Endodermal cell (in vitro differentiated cells): Measurements from ENCODE around the gene MIF. TPM values are rescaled to one million over a fixed set of nuclear protein-coding genes. Genes with fewer than 3 reads are reported as not detected.

ENCODE experiments used
- DNase-seq: peaks from one replicate; pipeline ENCODE4 v3.0.0-alpha.2; 2017
- H3K27ac ChIP-seq: 2 replicates; pipeline ENCODE4 v1.5.1; 2013; ENCODE audit warnings: mild to moderate bottlenecking, low read depth, low read length, moderate library complexity
- H3K27me3 ChIP-seq: 2 replicates; pipeline ENCODE4 v1.6.1; 2013; ENCODE audit warnings: mild to moderate bottlenecking, low read length, moderate library complexity; ENCODE audit not compliant: insufficient read depth, control insufficient read depth, poor library complexity, severe bottlenecking
- H3K36me3 ChIP-seq: 2 replicates; pipeline ENCODE4 v1.7.0; 2013; ENCODE audit warnings: mild to moderate bottlenecking, low read length, moderate library complexity; ENCODE audit not compliant: control insufficient read depth, insufficient read depth
- H3K4me1 ChIP-seq: one replicate; pipeline ENCODE4 v1.7.0; 2013; ENCODE audit warnings: low read length; ENCODE audit not compliant: control insufficient read depth, insufficient read depth
- H3K4me3 ChIP-seq: 2 replicates; pipeline ENCODE4 v1.5.1; 2013; ENCODE audit warnings: mild to moderate bottlenecking, low read length, moderate library complexity
- H3K9ac ChIP-seq: 2 replicates; pipeline ENCODE4 v1.6.1; 2013; ENCODE audit warnings: mild to moderate bottlenecking, low read length, moderate library complexity; ENCODE audit not compliant: poor library complexity, severe bottlenecking; ENCODE audit errors: extremely low read depth
- H3K9me3 ChIP-seq: 2 replicates; pipeline ENCODE4 v1.6.1; 2013; ENCODE audit warnings: mild to moderate bottlenecking, low read length, moderate library complexity; ENCODE audit not compliant: control insufficient read depth
- H3K27ac Mint-ChIP-seq: 2 replicates; pipeline ENCODE4 v1.8.0; 2020; ENCODE audit warnings: mixed read lengths
- H3K27me3 Mint-ChIP-seq: 2 replicates; pipeline ENCODE4 v1.8.0; 2021; ENCODE audit warnings: mild to moderate bottlenecking, mixed read lengths; ENCODE audit not compliant: insufficient read depth
- H3K36me3 Mint-ChIP-seq: 2 replicates; pipeline ENCODE4 v1.8.0; 2020; ENCODE audit warnings: low read depth, mixed read lengths
- H3K4me1 Mint-ChIP-seq: 2 replicates; pipeline ENCODE4 v1.8.0; 2020; ENCODE audit warnings: mixed read lengths
- H3K4me3 Mint-ChIP-seq: 2 replicates; pipeline ENCODE4 v1.8.0; 2020; ENCODE audit warnings: mild to moderate bottlenecking, moderate library complexity, mixed read lengths
- H3K9me3 Mint-ChIP-seq: 2 replicates; pipeline ENCODE4 v1.8.0; 2020; ENCODE audit warnings: mild to moderate bottlenecking, mixed read lengths
- WGBS, 2 experiments: methylation state at CpG; one replicate each; pipeline versions ENCODE4 v1.1.5 to v1.1.7; 2013; ENCODE audit warnings: missing lambda C conversion rate in 2 of 2, mixed read lengths in 1 of 2; ENCODE audit not compliant: insufficient coverage in 1 of 2, insufficient read length in 1 of 2; 5-methylcytosine and 5-hydroxymethylcytosine counted together
- total RNA-seq, 2 donors: library from RNA; stranded (reverse); fragmentation: NEBNext Ultra II Directional in 1 of 2; extraction: Animal tissue kit (Norgen Biotek cat#: 25700) in 1 of 2; gene quantifications; 2 replicates in 1 of 2; 3 replicates in 1 of 2; pipeline ENCODE4 v1.2.1, GENCODE V29; 2021
- TF ChIP-seq, protein P1 (sequence below): fragments of 200-600 bp; sonication (generic); conservative IDR thresholded peaks from 2 replicates; pipeline ENCODE4 v1.5.0; 2021; ENCODE audit warnings: antibody characterized with exemption, mild to moderate bottlenecking

The MIF gene
- total RNA-seq, 2 donors from 2014 or later, result 722 to 753 TPM

DNA sequence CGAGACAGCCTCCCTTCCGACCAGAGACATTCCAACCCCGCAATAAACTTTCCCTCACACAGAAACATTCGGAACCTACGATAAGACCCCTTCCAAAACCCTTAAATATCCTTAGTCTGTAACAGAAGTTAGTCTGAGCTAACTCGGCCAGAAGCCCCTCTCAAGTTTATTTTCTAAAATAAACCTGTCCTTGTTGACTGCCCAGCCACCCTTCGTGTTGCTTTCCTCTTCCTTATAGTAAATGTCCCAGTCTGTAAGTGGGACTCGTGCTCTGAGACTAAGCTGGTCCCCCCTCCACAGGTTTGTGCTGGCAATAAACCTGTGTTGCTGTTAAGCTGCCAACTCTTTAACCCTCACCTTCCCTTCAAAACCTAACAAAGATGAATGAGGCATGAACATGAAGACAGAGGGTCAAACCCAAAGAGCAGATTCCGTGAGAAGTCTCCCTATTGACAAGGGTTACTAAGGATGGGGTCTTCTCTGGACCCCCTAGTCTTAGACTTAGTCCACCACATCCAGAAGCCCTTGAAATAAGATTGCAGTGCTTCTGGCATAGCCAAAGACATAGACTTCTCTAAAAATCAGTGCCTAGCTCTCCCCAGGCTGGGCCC is 18.2 kb downstream of the MIF start:
- H3K4me1 ChIP-seq, result no peaks in the 10 kb centered on the region
- no peak overlapping the region for H3K27ac ChIP-seq
- H3K4me3 ChIP-seq, result peak overlapping the region; percentile 87
- Mint-ChIP-seq H3K9me3 (peaks cover 5% of the 10 kb centered on the region), H3K36me3 (peaks cover 19% of the 10 kb centered on the region), H3K4me1 (peaks cover 13% of the 10 kb centered on the region), H3K27ac (no peak overlapping the region), H3K4me3 (no peak overlapping the region), H3K27me3 (no peaks in the 10 kb centered on the region)
- H3K27me3 ChIP-seq, result no peaks in the 10 kb centered on the region
- TF ChIP-seq, protein P1, sequence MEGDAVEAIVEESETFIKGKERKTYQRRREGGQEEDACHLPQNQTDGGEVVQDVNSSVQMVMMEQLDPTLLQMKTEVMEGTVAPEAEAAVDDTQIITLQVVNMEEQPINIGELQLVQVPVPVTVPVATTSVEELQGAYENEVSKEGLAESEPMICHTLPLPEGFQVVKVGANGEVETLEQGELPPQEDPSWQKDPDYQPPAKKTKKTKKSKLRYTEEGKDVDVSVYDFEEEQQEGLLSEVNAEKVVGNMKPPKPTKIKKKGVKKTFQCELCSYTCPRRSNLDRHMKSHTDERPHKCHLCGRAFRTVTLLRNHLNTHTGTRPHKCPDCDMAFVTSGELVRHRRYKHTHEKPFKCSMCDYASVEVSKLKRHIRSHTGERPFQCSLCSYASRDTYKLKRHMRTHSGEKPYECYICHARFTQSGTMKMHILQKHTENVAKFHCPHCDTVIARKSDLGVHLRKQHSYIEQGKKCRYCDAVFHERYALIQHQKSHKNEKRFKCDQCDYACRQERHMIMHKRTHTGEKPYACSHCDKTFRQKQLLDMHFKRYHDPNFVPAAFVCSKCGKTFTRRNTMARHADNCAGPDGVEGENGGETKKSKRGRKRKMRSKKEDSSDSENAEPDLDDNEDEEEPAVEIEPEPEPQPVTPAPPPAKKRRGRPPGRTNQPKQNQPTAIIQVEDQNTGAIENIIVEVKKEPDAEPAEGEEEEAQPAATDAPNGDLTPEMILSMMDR, result no peak
- peaks cover 10% of the 10 kb centered on the region for H3K9me3 ChIP-seq
- H3K9ac ChIP-seq, result no peak overlapping the region
- DNase-seq, result peak; percentile 39
- H3K36me3 ChIP-seq, result no peaks in the 10 kb centered on the region
- 89 to 94% methylated on average over 9 of the region's 9 CpGs for WGBS, 2 experiments

DNA sequence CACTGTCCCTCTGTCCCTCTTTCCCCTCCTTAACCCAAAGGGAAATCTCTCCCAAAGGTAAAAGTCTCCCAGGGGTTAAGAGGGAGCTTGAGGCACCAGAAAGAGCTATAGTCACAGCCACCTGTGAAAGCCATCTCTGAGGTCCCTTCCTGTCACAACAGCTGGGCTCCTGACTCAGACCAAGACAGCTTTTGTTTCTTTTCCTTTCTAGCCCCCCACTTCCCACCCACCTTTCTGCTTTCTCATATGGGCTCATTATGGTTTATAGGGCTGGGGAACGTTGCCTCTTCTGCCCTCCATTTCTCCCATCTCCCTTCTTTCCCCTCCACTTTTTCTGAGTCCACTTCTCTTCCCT is 19.1 kb downstream of the MIF start:
- Histone ChIP-seq H3K9ac (peak overlapping the region; percentile 47), H3K4me1 (no peaks in the 10 kb centered on the region), H3K27ac (peak overlapping the region; percentile 85), H3K27me3 (no peaks in the 10 kb centered on the region), H3K9me3 (peaks cover 10% of the 10 kb centered on the region), H3K4me3 (peak overlapping the region; percentile 87), H3K36me3 (no peaks in the 10 kb centered on the region)
- DNase-seq, result no peak
- peaks cover 21% of the 10 kb centered on the region for H3K36me3 Mint-ChIP-seq
- H3K4me3 Mint-ChIP-seq, result peak overlapping the region; percentile 71
- TF ChIP-seq, protein P1, result no peak
- no peaks in the 10 kb centered on the region for H3K27me3 Mint-ChIP-seq
- peak overlapping the region; percentile 94 for H3K27ac Mint-ChIP-seq
- WGBS, 2 experiments, result 38 to 56% methylated on average over 1 of the region's 1 CpG
- H3K4me1 Mint-ChIP-seq, result peaks cover 11% of the 10 kb centered on the region
- peaks cover 5% of the 10 kb centered on the region for H3K9me3 Mint-ChIP-seq

DNA sequence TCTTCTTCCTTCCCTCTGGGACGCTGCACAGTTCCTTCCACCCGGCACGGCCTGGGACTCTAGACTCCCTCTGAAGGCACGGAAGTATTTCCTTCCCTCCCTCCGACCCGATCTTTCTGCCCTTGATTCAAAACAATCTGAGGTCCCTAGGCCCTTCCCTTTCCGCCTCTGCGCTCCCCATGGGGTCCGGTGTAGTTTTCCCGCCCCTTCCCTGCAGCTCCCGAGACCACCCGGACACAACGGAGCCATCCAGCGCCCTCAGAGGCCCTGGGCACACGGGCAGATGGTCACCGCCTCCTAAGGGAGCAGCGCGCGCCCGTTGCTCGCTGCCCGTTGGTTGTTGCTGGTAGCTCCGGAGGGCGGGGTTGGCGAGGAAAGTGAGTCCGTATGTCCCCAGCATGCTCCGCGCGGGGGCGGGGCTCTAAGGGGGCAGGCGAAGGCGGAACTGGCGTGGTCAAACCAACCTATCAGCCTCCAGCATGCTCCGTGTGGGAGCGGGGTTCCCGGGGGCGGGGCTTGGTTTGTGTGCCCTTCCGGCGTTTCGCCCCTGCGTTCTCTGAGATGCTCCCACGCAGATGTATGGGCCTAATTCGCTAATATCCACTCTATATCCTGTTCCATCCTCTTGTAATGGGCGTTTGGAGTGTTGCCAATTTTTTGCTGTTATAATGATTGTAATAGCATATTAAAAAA is 19.6 kb downstream of the MIF start:
- peak overlapping the region; percentile 47 for H3K9ac ChIP-seq
- H3K36me3 Mint-ChIP-seq, result peaks cover 26% of the 10 kb centered on the region
- peak overlapping the region; percentile 85 for H3K27ac ChIP-seq
- H3K27me3 ChIP-seq, result no peaks in the 10 kb centered on the region
- peak; percentile 100 for DNase-seq
- no peaks in the 10 kb centered on the region for H3K36me3 ChIP-seq
- H3K27ac Mint-ChIP-seq, result peak overlapping the region; percentile 94
- peak overlapping the region; percentile 71 for H3K4me3 Mint-ChIP-seq
- WGBS, 2 experiments, result 22 to 24% methylated on average over 20 to 44 of the region's 44 CpGs
- TF ChIP-seq, protein P1, result no peak
- no peaks in the 10 kb centered on the region for H3K27me3 Mint-ChIP-seq
- H3K4me1 ChIP-seq, result no peaks in the 10 kb centered on the region
- H3K4me1 Mint-ChIP-seq, result peaks cover 10% of the 10 kb centered on the region
- peaks cover 10% of the 10 kb centered on the region for H3K9me3 ChIP-seq
- H3K9me3 Mint-ChIP-seq, result peaks cover 5% of the 10 kb centered on the region
- peak overlapping the region; percentile 87 for H3K4me3 ChIP-seq
